Panc1 (cell line): ENCODE results near the gene PFKL. TPM values are rescaled to one million over a fixed set of nuclear protein-coding genes. Genes with fewer than 3 reads are reported as not detected.

ENCODE experiments used
- ATAC-seq: fragments of 200-7000 bp; cut with Tn5 transposase; 2 replicates; pipeline ENCODE4 v1.9.1; 2020; ENCODE audit warnings: mild to moderate bottlenecking, moderate library complexity
- BruUV-seq: library from RNA; stranded (reverse); fragments of 400-500 nt; replicated peaks from 2 replicates; lab custom pipeline; 2021; lab: Mats Ljungman, UMichigan
- CTCF ChIA-PET: fragments of 300-600 bp; sonication (Branson Sonifier 250); formaldehyde crosslinking; loops from one replicate; lab custom pipeline; 2022; ENCODE audit warnings: antibody characterized with exemption; lab: Charles Lee
- POLR2A ChIA-PET: fragments of 300-600 bp; sonication (Branson Sonifier 250); formaldehyde crosslinking; loops from one replicate; lab custom pipeline; 2022; ENCODE audit warnings: antibody characterized with exemption; lab: Charles Lee
- DNase-seq: peaks from one replicate; pipeline ENCODE4 v3.0.0-alpha.2; 2010; ENCODE audit warnings: low read depth, low spot score
- H3K27ac ChIP-seq: 2 replicates; pipeline ENCODE4 v1.5.1; 2011; ENCODE audit warnings: mild to moderate bottlenecking, low read length, inconsistent platforms
- H3K27me3 ChIP-seq: fragments of 200-500 bp; sonication (Bioruptor generic); 2 replicates; pipeline ENCODE4 v1.6.0; 2014; ENCODE audit warnings: low read length, inconsistent platforms; ENCODE audit not compliant: control insufficient read depth, insufficient read depth
- H3K36me3 ChIP-seq: fragments of 200-500 bp; sonication (Bioruptor generic); 2 replicates; pipeline ENCODE4 v1.5.1; 2014; ENCODE audit warnings: inconsistent platforms, mild to moderate bottlenecking, low read length, moderate library complexity; ENCODE audit not compliant: control insufficient read depth, insufficient read depth
- H3K4me1 ChIP-seq: 2 replicates; pipeline ENCODE4 v1.5.1; 2011; ENCODE audit warnings: inconsistent platforms, mild to moderate bottlenecking, low read length, moderate library complexity; ENCODE audit not compliant: control insufficient read depth, insufficient read depth
- H3K4me3 ChIP-seq, 2 experiments: 2 replicates each; pipeline ENCODE4 v1.5.1; 2011 to 2012; ENCODE audit warnings: low read depth in 2 of 2, low read length in 2 of 2, mild to moderate bottlenecking in 2 of 2, inconsistent platforms in 1 of 2, moderate library complexity in 1 of 2
- H3K9me3 ChIP-seq: fragments of 200-500 bp; sonication (Bioruptor generic); 2 replicates; pipeline ENCODE4 v1.5.1; 2014; ENCODE audit warnings: low read depth, mild to moderate bottlenecking, inconsistent platforms, low read length, moderate library complexity; ENCODE audit not compliant: control insufficient read depth, insufficient read depth
- POLR2AphosphoS5 ChIP-seq: IDR thresholded peaks from 2 replicates; pipeline ENCODE4 v1.6.1; 2012; ENCODE audit warnings: mild to moderate bottlenecking, low read depth, low read length, moderate library complexity
- SIN3A ChIP-seq: IDR thresholded peaks from 2 replicates; pipeline ENCODE4 v1.6.1; 2012; ENCODE audit warnings: low read depth, mild to moderate bottlenecking, low read length, moderate library complexity, borderline replicate concordance; ENCODE audit not compliant: insufficient read depth
- TCF7L2 ChIP-seq: IDR thresholded peaks from 2 replicates; pipeline ENCODE4 v1.6.1; 2011; ENCODE audit warnings: mild to moderate bottlenecking, low read depth, low read length, inconsistent platforms
- in situ Hi-C: cut with HindIII; loops from 2 replicates; pipeline ENCODE4 v1.10.0; 2016; ENCODE audit warnings: low sequenced_read_pairs, low pct_unique_long_range_greater_than_20kb
- intact Hi-C: fragments of 100-400 bp; cut with micrococcal nuclease; formaldehyde crosslinking; loops from one replicate; pipeline ENCODE4 v1.10.0; 2022; ENCODE audit not compliant: unreplicated experiment
- total RNA-seq: library from RNA; stranded (reverse); gene quantifications from one replicate; pipeline ENCODE4 v1.2.1, GENCODE V29; 2021; ENCODE audit not compliant: unreplicated experiment
- TF ChIP-seq, protein P1 (sequence below): fragments of 450-650 bp; IDR thresholded peaks from 2 replicates; pipeline ENCODE4 v1.5.1; 2017; ENCODE audit warnings: mild to moderate bottlenecking
- TF ChIP-seq, protein P2 (sequence below), 2 experiments: IDR thresholded peaks; 2 replicates each; pipeline ENCODE4 v1.6.1; 2011 to 2012; ENCODE audit warnings: low read depth in 2 of 2, control low read depth in 1 of 2, low read length in 1 of 2, mild to moderate bottlenecking in 1 of 2, moderate library complexity in 1 of 2; ENCODE audit not compliant: insufficient read depth in 1 of 2

Gene PFKL
- total RNA-seq, 1 experiment from 2014 or later = 70.1 TPM

DNA sequence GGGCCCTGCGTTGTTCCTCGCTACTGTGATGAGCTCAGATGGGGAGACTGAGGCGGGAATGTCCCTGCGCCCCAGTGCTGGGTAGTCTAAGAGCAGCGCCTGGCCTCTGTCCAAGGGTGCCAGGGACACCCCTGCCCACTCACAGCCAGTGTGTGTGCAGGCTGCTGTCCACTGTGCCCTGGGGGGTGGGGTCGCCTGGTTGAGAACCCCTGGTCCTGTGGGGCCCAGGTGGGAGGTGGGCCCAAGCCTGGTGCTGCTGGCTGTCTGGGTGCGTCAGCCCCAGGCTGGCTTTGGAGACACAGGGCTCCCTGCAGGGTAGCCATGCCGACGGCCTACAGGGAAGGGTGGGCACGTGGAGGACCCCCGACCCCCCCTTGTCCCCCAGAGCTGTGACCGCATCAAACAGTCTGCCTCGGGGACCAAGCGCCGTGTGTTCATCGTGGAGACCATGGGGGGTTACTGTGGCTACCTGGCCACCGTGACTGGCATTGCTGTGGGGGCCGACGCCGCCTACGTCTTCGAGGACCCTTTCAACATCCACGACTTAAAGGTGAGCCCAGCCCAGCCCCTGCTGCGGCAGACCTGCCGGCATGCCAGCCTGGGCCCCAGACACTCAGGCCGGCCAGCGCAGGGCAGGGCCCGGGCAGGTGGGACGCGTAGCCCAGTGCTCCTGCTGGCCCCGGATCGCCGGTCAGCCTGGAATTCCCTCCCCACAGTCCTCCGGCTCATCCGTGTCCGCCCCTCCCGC is 24.4 kb downstream of the PFKL start:
- CTCF ChIA-PET = no interaction called here
- intact Hi-C loops = no loop called here
- POLR2A ChIA-PET = no interaction called here

DNA sequence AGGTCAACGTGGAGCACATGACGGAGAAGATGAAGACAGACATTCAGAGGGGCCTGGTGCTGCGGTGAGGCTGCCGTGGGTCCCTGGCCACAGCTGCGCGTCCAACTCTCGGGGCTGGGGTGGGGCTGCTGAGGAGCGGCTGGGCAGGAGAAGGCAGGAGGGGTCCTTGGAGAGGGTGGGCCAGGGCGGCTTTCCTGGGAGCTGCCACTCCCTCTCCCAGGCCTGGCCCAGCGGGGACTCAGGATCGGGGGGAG is 24.9 kb downstream of the PFKL start:
- in situ Hi-C loops (no loop called here), intact Hi-C loops (no loop called here)
- no peak for ATAC-seq
- Histone ChIP-seq H3K4me3 (no peak overlapping the region), H3K36me3 (no peaks in the 10 kb centered on the region), H3K9me3 (no peaks in the 10 kb centered on the region), H3K27ac (no peak overlapping the region), H3K27me3 (no peaks in the 10 kb centered on the region), H3K4me1 (no peaks in the 10 kb centered on the region; the same call in 1 of the 2 replicates)
- no peak for DNase-seq
- POLR2A ChIA-PET = no interaction called here
- CTCF ChIA-PET = no interaction called here
- no TSS peak for BruUV-seq
- TF ChIP-seq TCF7L2 = no peak
- no peak for TF ChIP-seq POLR2AphosphoS5
- TF ChIP-seq, protein P1, sequence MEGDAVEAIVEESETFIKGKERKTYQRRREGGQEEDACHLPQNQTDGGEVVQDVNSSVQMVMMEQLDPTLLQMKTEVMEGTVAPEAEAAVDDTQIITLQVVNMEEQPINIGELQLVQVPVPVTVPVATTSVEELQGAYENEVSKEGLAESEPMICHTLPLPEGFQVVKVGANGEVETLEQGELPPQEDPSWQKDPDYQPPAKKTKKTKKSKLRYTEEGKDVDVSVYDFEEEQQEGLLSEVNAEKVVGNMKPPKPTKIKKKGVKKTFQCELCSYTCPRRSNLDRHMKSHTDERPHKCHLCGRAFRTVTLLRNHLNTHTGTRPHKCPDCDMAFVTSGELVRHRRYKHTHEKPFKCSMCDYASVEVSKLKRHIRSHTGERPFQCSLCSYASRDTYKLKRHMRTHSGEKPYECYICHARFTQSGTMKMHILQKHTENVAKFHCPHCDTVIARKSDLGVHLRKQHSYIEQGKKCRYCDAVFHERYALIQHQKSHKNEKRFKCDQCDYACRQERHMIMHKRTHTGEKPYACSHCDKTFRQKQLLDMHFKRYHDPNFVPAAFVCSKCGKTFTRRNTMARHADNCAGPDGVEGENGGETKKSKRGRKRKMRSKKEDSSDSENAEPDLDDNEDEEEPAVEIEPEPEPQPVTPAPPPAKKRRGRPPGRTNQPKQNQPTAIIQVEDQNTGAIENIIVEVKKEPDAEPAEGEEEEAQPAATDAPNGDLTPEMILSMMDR = no peak
- no peak for TF ChIP-seq SIN3A
- TF ChIP-seq, protein P2, sequence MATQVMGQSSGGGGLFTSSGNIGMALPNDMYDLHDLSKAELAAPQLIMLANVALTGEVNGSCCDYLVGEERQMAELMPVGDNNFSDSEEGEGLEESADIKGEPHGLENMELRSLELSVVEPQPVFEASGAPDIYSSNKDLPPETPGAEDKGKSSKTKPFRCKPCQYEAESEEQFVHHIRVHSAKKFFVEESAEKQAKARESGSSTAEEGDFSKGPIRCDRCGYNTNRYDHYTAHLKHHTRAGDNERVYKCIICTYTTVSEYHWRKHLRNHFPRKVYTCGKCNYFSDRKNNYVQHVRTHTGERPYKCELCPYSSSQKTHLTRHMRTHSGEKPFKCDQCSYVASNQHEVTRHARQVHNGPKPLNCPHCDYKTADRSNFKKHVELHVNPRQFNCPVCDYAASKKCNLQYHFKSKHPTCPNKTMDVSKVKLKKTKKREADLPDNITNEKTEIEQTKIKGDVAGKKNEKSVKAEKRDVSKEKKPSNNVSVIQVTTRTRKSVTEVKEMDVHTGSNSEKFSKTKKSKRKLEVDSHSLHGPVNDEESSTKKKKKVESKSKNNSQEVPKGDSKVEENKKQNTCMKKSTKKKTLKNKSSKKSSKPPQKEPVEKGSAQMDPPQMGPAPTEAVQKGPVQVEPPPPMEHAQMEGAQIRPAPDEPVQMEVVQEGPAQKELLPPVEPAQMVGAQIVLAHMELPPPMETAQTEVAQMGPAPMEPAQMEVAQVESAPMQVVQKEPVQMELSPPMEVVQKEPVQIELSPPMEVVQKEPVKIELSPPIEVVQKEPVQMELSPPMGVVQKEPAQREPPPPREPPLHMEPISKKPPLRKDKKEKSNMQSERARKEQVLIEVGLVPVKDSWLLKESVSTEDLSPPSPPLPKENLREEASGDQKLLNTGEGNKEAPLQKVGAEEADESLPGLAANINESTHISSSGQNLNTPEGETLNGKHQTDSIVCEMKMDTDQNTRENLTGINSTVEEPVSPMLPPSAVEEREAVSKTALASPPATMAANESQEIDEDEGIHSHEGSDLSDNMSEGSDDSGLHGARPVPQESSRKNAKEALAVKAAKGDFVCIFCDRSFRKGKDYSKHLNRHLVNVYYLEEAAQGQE (IDR thresholded peaks at IDR 0.05; ENCODE audit: insufficient read depth in 1 of 2, low read depth in 2 of 2, low read length in 1 of 2) = no peak

More for the DNA sequence above, 24.4 kb downstream of the PFKL start:
- Histone ChIP-seq H3K4me3 (no peak overlapping the region), H3K27me3 (no peaks in the 10 kb centered on the region), H3K27ac (no peak overlapping the region), H3K4me1 (no peaks in the 10 kb centered on the region; the same call in 1 of the 2 replicates), H3K9me3 (no peaks in the 10 kb centered on the region), H3K36me3 (no peaks in the 10 kb centered on the region)
- TF ChIP-seq TCF7L2 (no peak), POLR2AphosphoS5 (no peak), SIN3A (no peak)
- TF ChIP-seq, protein P2 (IDR thresholded peaks at IDR 0.05; ENCODE audit: insufficient read depth in 1 of 2, low read depth in 2 of 2, low read length in 1 of 2) = no peak
- TF ChIP-seq, protein P1 = no peak
- in situ Hi-C loops = no loop called here
- no TSS peak for BruUV-seq
- DNase-seq (no peak), ATAC-seq (no peak)
